ENCODE results near the gene PROZ.
"Not testable (repeated sequence)": the region's sequence is repeated elsewhere in the genome, so short reads cannot be mapped to it uniquely, and the experiment has no call there.

PROZ gene, protein sequence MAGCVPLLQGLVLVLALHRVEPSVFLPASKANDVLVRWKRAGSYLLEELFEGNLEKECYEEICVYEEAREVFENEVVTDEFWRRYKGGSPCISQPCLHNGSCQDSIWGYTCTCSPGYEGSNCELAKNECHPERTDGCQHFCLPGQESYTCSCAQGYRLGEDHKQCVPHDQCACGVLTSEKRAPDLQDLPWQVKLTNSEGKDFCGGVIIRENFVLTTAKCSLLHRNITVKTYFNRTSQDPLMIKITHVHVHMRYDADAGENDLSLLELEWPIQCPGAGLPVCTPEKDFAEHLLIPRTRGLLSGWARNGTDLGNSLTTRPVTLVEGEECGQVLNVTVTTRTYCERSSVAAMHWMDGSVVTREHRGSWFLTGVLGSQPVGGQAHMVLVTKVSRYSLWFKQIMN

DNA sequence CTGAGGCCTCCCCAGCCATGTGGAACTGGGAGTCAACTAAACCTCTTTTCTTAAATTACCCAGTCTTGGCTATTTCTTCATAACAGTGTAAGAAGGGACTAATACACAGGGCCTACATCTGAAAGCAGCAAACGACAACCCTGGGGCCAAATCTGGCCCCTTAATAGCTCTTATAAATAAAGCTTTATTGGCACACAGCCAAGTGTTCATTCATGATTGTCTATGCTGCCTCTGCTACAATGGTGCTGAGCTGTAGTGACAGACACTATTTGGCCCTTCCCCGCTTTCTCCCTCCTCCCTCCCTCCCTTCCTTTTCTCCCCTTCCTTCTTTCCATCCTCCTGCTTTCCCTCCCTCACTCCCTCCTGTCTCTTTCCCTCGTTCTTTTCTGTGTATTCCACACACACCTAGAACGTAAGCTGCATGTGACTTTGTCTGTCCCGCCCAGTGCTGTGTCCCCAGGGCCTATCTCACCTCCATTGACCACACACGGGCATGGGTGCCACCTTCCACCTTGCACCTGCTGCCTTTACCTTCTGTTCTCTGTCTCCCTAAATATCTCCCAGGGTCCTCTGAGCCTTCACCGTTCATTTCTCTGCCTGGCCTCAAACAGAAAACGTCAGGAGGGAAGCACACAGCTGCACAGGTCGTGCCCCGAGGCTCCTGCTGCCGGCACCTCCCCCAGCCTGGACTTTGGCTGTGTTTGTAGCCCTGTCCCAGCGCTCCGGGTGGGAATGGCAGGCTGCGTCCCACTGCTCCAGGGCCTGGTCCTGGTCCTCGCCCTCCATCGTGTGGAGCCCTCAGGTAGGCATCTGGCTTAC, at the start of gene PROZ:
TSS of gene PROZ (plus strand) at position 720 of the 819 bp plus-strand sequence. CDS start at position 733, 13 bp downstream.
- DNase-seq (ENCODE audit: low spot score) = no peak

DNA sequence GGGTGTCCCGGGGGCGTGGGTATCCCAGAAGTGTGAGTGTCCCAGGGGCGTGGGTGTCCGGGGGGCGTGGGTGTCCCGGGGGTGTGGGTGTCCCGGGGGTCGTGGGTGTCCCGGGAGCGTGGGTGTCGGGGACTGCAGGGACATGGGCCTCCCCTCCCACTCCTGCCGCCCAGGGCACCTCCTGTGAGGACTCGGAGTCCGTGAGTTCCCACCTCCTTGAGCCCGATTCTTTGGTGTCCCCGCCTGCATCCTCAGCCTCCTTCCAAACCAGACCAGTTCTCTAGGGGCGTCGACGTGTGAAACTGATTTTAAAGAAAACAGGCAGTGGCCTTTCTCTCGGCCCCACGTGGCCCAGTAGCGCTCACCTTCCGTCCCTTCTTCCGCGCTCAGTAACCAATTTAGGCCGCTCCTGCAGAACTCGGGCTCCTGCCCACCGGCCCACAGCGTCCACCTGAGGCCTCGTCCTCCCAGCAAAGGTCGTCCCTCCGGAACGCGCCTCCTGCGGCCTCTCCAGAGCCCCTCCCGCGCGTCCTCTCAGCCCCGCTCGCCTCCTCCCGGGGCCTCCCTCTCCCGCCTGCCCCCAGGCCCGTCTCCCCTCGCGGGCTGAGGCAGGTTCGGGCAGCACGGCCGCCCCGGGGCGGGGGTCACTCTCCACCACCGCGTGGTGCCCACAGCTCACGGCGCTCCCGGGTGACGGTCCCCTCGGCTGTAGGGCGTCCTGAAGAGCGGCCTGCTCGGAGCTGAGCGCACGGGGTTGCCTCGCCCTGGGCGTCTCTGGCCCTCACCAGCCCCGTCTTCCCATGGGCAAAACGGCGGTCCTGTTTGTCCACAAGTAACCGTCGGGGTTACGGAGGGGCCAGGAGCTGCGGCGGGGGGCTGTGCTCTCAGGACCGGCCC, 49.0 kb upstream of the PROZ start:
- no peak for DNase-seq (ENCODE audit: low spot score)

DNA sequence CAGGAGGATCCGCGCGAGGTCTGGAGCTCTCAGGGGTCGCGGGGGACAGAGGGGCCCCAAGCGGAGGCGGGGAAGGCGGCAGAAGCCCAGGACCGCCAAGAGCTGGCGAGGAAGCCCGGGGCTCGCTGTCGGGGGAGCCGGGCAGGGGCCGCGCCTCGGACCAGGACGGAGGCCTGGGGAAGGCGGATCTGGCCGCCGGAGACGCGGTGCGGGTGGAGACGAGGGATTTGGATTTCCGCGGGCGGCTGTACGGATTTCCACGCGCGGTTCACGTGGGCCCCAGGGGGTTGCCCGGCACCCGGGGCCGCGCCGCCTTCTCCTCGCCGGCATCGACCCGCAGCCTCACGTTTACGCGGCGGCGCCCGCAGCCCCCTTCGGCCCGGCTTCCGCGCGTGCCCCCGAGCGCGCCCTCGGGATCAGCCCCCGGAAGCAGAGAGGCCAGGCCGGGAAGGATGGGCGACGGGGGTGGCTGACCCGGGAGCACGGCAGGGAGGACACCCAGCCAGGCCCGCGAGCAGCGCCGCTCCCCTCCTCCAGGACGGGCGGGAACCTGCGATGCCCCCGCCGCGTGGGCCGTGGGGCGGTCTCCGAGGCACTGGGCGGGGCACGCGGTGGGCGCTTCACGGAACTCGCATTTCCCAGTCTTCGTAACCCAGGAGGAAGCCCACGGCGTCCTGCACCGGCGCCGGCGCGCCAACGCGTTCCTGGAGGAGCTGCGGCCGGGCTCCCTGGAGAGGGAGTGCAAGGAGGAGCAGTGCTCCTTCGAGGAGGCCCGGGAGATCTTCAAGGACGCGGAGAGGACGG, 48.2 kb upstream of the PROZ start:
- DNase-seq (ENCODE audit: low spot score) = no peak

DNA sequence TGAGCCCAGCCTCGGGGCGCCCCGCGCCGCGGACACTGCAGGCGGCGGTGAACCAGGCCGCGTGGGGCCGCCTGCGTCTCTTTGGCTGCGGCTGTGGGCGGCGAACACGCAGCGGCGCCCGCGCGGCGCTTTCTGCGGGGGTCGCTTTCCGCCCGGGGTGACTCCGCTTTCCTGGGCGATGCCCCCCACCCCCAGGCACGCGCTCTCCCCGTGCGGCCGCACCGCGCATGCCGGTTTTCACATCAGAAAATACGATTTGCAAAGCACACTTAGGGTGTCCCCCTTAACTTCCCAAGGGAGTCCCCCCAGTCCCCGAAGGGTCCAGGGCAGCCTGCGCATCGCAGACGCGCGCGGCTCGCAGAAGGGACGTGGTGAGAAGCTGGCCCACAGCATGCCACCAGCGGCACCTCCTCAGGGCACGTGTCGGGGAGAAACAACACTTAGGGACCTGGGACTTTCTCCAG, 47.6 kb upstream of the PROZ start:
- DNase-seq (ENCODE audit: low spot score) = no peak

DNA sequence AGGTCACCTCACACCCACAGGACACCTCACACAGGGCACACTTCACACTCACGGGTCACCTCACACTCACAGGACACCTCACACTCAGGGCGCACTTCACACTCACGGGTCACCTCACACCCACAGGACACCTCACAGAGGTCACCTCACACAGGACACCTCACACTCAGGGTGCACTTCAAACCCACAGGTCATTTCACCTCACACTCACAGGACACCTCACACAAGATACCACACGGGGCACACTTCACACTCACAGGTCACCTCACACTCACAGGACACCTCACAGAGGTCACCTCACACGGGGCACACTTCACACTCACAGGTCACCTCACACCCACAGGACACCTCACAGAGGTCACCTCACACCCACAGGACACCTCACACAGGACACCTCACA, 46.6 kb upstream of the PROZ start:
- not testable (repeated sequence) for DNase-seq (ENCODE audit: low spot score)

DNA sequence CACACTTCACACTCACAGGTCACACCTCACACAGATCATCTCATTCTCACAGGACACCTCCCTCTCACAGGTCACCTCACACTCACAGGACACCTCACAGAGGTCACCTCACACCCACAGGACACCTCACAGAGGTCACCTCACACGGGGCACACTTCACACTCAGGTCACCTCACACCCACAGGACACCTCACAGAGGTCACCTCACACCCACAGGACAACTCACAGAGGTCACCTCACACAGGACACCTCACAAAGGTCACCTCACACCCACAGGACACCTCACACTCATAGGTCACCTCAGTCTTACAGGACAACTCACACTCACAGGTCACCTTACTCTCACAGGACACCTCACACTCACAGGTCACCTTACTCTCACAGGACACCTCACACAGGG, 46.0 kb upstream of the PROZ start:
- DNase-seq (ENCODE audit: low spot score) = not testable (repeated sequence)

DNA sequence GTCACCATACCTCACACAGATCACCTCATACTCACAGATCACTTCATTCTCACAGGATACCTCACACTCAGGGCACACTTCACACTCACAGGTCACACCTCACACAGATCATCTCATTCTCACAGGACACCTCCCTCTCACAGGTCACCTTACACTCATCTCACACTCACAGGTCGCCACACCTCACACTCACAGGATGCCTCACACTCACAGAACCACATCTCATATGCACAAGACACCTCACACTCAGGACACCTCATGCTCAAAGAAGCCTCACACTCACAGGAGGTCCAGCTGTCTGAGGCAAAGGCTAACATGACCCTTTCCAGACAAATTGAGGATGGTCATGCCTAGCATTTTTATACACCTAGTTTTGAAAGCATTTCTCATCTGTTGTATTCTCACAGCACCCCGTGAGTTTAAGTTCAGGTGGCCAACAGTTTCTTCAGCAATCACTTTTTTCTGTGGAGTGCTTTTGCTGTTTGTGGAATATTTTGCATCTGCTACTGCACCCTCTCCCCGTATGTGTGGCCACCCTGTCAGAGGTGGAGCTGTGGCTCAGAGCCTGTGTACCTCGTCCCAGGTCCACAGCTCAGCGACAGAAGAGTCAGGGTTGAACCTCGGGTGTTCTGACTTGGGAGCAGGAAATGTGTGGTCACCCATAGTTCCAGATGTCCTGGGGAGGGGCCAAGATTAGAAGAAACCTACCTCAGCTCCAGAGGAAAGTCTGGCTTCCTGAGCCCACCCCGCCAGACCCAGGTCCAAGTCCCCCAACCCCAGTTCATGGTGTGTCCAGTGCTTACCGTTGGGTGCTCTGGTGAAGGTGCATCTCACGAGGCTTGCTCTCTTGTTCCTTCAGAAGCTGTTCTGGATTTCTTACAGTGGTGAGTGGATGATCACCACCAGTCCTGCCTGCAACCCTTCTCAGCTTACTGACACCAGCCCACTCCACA, 45.3 kb upstream of the PROZ start:
- DNase-seq (ENCODE audit: low spot score) = no peak

DNA sequence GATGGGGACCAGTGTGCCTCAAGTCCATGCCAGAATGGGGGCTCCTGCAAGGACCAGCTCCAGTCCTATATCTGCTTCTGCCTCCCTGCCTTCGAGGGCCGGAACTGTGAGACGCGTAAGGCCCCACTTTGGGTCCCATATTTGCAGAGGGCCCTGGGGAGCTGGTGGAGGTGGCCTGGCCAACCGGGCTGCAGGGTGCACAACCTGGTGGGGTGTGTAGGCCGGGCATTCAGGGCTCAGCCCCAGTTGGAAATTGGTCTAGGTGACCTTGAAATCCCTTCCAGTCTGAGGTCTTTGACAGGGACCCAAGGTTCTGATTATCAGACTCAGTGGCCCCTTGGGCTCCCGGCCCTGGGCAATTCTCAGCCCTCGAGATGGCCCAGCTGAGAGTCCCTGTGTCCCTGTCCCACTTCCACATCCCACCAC, 44.6 kb upstream of the PROZ start:
- no peak for DNase-seq (ENCODE audit: low spot score)

DNA sequence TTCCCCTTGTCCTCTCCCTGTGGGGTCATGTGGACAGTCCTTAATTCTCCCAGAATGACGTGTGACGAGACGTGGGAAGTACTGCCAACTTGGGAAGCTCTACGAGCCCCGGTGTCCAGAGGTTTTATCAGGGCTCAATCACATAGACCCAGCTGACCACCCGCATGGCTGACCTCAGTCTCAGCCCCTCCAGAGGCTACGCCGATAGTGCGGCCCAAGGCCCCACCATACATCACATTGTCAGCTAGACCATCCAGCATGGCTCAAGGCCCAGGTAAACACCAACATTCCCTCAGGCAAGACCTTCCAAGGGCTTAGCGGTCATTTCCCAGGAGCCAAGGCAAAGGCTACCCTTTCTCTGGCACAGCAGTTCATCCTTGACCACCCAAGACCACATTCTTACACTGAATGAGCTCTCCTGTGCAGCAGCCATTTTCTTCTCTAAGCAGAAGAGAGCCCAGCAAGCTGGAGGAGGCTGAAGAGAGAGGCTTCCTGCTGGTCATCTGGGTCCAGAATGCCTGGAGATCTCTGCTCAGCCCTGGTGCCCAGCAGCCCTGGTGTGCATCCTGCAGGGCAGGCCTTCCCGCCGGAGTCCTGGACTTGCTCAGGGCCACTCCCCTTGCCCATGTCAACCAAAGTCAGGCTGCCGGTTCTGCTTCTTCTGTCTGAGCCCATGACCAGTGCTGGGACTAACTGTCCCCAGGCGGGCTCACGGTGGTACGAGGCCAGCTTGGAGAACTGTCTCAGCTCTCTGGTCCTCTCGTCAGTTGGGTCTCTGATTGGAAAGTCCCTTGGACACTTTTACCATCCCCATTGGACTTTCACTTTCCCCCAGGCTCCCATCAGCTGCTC, 43.7 kb upstream of the PROZ start:
- DNase-seq (ENCODE audit: low spot score) = no peak

DNA sequence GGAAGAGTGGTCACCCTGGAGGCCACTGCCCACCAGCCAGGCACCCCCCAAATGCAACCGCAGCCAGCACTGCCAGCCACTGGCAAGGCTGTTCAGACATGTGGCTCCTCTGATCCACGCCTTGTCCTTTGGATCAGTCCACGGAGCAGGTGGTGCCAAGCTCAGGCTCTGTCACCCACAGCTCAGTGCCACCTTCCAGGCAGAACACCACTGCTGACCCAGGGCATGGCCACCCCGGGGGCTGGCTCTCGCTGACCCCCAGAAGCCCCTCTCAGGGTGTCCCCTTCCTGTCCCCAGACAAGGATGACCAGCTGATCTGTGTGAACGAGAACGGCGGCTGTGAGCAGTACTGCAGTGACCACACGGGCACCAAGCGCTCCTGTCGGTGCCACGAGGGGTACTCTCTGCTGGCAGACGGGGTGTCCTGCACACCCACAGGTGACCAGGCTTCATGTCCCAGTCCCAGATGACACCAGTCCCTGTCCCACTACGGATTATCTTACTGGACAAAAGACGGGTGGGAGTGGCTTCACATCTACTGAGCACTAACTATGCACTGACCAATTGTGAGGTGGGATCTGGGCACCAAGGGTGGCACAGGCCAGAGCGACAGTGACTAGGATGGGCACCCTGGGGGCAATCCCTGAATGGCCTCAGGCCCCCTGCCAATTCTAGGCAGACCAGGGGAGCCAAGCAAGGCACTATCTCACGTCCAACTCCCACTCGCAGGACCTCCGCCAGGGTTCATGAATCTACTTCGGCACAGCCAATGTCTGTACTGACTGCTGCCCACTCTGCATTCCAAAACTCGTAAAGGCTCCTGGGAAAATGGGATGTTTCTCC, 42.9 kb upstream of the PROZ start:
- no peak for DNase-seq (ENCODE audit: low spot score)

DNA sequence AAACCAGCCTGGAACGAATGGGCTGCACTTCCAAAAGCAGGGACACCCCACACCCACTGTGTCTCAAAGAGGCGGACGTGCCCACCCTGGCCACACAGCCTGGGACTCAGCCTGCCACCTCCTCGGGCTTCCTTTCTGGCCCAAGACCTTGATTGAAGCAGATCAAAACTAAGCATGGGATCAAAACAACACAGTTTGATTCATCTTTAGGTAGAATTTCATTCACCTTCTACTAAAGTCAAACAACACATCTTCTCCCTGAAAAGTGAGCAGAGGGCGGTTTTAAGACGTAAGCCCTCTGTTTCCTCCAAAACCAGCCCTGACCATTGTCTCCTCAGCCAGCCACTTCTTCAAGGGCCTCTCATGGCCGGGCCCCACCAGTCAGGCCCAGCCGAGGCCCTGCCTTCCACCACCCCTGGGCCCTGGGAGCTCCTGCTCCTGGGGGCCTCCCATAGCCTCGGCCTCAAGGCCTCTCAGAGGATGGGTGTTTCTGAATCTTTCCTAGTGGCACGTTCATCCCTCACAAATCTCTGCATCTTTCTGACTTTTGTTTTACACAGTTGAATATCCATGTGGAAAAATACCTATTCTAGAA, 42.1 kb upstream of the PROZ start:
- no peak for DNase-seq (ENCODE audit: low spot score)

DNA sequence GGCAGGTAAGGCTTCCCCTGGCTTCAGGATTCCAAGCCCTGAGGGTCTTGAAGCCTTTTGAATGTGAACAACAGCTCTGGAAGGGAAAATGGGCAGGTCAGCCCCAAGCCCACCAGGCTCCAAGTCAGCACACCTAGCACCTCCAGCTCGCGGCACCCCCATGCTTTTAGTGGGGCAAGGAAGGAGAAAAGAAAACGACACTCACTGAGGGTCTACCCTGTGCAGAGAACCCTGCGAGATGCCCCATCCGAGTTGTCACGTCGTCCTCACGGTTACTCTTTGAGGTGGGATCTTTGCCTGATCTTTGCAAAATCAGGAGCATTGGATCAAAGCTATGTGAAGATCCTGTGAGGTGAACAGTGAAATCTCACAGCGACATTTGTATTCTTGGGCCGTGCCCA, 41.6 kb upstream of the PROZ start:
- DNase-seq (ENCODE audit: low spot score) = no peak

DNA sequence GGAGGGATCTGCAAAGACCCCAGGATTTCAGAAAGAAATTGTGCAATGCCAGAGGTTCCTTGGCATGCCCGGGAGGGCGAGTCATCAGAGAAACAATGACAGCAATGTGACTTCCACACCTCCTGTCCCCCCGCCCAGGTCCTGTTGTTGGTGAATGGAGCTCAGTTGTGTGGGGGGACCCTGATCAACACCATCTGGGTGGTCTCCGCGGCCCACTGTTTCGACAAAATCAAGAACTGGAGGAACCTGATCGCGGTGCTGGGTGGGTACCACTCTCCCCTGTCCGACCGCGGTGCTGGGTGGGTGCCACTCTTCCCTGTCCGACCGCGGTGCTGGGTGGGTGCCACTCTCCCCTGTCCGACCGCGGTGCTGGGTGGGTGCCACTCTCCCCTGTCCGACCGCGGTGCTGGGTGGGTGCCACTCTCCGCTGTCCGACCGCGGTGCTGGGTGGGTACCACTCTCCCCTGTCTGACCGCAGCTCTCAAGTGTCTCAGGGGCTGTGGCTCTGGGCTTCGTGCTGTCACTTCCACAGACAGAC, 41.0 kb upstream of the PROZ start:
- peak; percentile 69 for DNase-seq (ENCODE audit: low spot score)

DNA sequence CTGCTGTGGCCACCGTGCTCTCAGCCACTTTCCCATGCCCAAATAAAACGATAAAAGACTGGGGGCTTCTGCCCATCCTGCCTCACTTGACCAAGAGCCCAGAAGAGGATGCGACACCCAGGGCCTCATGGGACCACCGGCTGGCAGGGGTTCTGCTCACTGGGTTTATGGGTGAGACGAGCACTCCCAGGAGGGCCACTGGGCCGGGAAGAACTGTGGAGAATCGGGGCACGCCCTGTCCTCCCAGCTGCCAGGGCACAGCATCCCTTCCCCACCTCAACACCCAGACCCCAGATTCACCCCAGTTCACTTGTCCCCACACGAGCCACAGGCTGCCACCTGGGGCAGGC, 40.6 kb upstream of the PROZ start:
- DNase-seq (ENCODE audit: low spot score) = no peak

DNA sequence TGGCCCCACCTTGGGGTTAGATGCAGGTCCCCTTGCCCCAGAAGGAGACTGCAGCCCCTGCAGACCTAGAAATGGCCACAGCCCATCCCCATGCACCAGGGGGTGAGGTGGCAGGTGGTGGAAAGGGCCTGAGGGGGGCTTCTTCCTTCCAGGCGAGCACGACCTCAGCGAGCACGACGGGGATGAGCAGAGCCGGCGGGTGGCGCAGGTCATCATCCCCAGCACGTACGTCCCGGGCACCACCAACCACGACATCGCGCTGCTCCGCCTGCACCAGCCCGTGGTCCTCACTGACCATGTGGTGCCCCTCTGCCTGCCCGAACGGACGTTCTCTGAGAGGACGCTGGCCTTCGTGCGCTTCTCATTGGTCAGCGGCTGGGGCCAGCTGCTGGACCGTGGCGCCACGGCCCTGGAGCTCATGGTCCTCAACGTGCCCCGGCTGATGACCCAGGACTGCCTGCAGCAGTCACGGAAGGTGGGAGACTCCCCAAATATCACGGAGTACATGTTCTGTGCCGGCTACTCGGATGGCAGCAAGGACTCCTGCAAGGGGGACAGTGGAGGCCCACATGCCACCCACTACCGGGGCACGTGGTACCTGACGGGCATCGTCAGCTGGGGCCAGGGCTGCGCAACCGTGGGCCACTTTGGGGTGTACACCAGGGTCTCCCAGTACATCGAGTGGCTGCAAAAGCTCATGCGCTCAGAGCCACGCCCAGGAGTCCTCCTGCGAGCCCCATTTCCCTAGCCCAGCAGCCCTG, 40.0 kb upstream of the PROZ start:
- DNase-seq (ENCODE audit: low spot score) = no peak

DNA sequence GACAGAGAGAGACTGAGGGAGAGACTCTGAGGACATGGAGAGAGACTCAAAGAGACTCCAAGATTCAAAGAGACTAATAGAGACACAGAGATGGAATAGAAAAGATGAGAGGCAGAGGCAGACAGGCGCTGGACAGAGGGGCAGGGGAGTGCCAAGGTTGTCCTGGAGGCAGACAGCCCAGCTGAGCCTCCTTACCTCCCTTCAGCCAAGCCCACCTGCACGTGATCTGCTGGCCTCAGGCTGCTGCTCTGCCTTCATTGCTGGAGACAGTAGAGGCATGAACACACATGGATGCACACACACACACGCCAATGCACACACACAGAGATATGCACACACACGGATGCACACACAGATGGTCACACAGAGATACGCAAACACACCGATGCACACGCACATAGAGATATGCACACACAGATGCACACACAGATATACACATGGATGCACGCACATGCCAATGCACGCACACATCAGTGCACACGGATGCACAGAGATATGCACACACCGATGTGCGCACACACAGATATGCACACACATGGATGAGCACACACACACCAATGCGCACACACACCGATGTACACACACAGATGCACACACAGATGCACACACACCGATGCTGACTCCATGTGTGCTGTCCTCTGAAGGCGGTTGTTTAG, 39.2 kb upstream of the PROZ start:
- no peak for DNase-seq (ENCODE audit: low spot score)
